Activated naive CD4-positive, alpha-beta T cell treated with anti-CD3 and anti-CD28 coated beads, Interleukin-2, amount 50 U/mL, for 72 hours (primary cell): ENCODE data around the gene CD81. TPM values are rescaled to one million over a fixed set of nuclear protein-coding genes. Genes with fewer than 3 reads are reported as not detected.

Source experiments
- ATAC-seq, 2 donors: fragments of 150-1000 bp; cut with Tn5 transposase; 2 replicates each; pipeline ENCODE4 v1.10.0; 2021; ENCODE audit warnings: mild to moderate bottlenecking in 2 of 2, moderate library complexity in 2 of 2
- DNase-seq, 2 donors: peaks; one replicate each; pipeline ENCODE4 v3.0.0; 2021 to 2022; ENCODE audit warnings: low spot score in 2 of 2
- H3K27ac Mint-ChIP-seq, 2 donors: one replicate each; pipeline ENCODE4 v1.8.0; 2022; ENCODE audit warnings: mild to moderate bottlenecking in 2 of 2, mixed read lengths in 2 of 2
- H3K36me3 Mint-ChIP-seq, 2 donors: one replicate each; pipeline ENCODE4 v1.8.0; 2022; ENCODE audit warnings: mixed read lengths in 2 of 2
- H3K9me3 Mint-ChIP-seq, 2 donors: one replicate each; pipeline ENCODE4 v1.8.0; 2022; ENCODE audit warnings: mixed read lengths in 2 of 2
- total RNA-seq, 2 donors: library from RNA; stranded (reverse); gene quantifications; one replicate each; pipeline ENCODE4 v1.2.3, GENCODE V29; 2022

Gene CD81
- total RNA-seq, 2 donors from 2014 or later: 107 to 142 TPM

DNA sequence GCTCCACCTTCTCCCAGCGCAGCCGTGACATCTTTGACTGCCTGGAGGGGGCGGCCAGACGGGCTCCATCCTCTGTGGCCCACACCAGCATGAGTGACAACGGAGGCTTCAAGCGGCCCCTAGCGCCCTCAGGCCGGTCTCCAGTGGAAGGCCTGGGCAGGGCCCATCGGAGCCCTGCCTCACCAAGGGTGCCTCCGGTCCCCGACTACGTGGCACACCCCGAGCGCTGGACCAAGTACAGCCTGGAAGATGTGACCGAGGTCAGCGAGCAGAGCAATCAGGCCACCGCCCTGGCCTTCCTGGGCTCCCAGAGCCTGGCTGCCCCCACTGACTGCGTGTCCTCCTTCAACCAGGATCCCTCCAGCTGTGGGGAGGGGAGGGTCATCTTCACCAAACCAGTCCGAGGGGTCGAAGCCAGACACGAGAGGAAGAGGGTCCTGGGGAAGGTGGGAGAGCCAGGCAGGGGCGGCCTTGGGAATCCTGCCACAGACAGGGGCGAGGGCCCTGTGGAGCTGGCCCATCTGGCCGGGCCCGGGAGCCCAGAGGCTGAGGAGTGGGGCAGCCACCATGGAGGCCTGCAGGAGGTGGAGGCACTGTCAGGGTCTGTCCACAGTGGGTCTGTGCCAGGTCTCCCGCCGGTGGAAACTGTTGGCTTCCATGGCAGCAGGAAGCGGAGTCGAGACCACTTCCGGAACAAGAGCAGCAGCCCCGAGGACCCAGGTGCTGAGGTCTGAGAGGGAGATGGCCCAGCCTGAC, 26.0 kb downstream of the CD81 start:
- DNase-seq (no peak), ATAC-seq (no peak)
- Mint-ChIP-seq H3K9me3 (no peaks in the 10 kb centered on the region), H3K36me3 (peaks cover 0 to 13% of the 10 kb centered on the region in 2 donors), H3K27ac (no peak overlapping the region)

DNA sequence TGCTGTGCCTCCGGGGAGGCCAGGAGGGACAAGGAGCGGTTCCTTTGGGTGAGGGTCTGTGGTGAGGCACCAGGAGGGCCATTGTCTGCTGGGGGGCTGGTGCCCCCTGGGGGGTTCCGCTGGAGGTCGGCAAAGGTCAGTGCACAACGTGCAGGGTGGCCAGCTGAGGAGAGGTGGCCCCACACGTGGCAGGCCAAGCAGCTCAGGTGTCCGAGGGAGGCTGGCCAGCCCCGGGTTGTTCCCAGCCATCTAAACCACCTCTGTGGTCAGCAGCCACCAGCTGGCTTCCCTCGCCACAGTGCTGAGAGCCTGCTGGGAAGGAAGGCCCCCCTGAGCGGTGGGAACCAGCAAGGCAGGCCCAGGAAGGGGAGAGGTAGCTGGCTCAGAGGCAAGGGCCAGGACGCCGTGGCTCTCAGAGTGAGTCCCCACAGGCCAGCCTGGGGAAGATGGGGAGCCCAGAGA, 27.7 kb downstream of the CD81 start:
- DNase-seq: no peak
- H3K9me3 Mint-ChIP-seq: no peaks in the 10 kb centered on the region
- peaks cover 0 to 13% of the 10 kb centered on the region in 2 donors for H3K36me3 Mint-ChIP-seq
- peak overlapping the region; percentile 50 to 75 for H3K27ac Mint-ChIP-seq
- no peak for ATAC-seq

DNA sequence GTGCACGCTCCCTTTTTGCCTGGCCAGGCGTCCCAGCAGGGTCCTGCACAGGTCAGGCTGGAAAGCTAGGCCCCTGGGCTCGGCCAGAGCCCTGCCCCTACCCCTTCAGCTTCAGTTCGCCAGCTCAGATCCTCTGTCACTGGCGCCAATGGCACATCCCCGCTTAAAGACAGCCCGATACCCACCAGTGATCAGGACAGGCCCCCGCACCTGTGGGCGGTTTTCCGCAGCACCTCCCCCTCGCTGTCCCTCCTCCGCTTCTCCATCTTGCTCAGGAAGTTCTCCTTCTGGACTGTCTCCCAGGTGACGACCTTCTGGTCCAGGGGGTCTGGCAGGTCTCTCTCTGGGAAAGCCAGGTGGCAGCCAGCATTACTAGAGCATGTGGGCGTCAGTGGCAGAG, 29.3 kb downstream of the CD81 start:
- H3K27ac Mint-ChIP-seq: peak overlapping the region; percentile 10 to 75
- DNase-seq (no peak), ATAC-seq (no peak)
- peaks cover 0 to 7% of the 10 kb centered on the region in 2 donors for H3K36me3 Mint-ChIP-seq
- no peaks in the 10 kb centered on the region for H3K9me3 Mint-ChIP-seq

DNA sequence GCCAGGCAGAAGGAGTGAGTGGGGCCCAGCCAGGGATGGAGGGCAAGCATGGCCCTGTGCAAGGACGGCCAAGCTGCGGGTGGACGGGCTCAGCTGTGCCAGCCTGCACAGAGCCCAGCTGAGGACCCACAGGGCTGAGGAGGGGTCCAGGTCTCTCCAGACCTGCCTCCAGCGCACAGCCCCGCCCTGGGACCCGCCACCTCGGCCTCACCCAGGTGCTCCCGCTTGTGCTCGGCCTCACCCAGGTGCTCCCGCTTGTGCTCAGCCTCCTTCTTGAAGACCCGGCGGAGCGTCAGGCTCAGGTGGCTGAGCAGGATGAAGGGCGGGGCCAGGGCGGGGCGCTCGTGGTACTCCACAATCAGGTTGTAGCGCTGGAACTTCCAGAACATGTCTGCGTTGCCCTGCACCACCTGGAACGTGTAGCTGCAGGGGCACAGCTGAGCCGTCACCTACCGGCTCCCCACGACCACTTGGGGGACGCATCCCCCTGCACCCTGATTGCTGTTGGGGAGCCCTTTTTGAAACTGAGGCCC, 29.8 kb downstream of the CD81 start:
- no peak for DNase-seq
- Mint-ChIP-seq H3K9me3 (no peaks in the 10 kb centered on the region), H3K27ac (peak overlapping the region in 1 of 2 donors; percentile 75), H3K36me3 (peaks cover 0 to 7% of the 10 kb centered on the region in 2 donors)
- ATAC-seq: no peak

DNA sequence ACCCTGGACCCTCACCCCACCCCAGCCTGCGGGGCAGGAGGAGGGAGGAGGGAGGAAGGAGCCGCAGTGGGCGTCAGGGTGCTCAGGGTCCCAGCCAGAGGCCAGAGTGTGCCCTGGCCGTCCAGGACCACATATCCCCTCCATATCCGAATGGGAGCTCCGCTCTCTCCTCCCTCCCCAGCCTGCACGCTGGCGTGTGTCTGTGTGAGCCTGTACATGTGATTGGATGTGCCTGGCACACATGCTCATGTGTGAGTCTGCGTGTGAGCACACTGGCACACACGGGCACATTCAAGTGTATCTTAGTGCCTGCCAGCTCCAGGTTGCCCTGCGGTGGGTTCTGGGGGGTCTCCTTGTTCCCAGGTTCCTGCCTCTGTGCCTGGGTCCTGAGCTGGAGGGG, 31.6 kb downstream of the CD81 start:
- H3K27ac Mint-ChIP-seq: no peak overlapping the region
- no peaks in the 10 kb centered on the region for H3K36me3 Mint-ChIP-seq
- no peak for ATAC-seq
- DNase-seq: no peak
- no peaks in the 10 kb centered on the region for H3K9me3 Mint-ChIP-seq

DNA sequence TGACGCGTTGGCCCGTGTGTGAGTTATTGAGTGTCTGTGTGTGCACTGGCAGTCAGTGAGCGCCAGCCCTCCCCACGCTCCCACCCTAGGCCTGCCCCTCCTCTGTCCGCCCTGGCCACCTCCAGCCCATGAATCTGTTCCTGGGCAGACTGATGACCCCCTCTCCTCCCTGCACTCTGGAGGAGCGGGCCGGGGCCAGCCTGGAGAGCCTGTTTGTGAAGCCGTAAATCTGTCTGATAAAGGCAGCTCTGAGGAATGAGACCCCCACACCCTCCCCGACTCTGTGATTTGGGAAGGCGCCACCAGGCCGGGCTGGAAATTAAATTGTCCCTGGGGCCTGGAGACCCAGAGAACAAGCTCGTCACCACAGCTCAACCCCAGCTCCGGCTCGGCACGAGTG, 32.0 kb downstream of the CD81 start:
- Mint-ChIP-seq H3K27ac (no peak overlapping the region), H3K36me3 (no peaks in the 10 kb centered on the region), H3K9me3 (no peaks in the 10 kb centered on the region)
- ATAC-seq (no peak), DNase-seq (no peak)

DNA sequence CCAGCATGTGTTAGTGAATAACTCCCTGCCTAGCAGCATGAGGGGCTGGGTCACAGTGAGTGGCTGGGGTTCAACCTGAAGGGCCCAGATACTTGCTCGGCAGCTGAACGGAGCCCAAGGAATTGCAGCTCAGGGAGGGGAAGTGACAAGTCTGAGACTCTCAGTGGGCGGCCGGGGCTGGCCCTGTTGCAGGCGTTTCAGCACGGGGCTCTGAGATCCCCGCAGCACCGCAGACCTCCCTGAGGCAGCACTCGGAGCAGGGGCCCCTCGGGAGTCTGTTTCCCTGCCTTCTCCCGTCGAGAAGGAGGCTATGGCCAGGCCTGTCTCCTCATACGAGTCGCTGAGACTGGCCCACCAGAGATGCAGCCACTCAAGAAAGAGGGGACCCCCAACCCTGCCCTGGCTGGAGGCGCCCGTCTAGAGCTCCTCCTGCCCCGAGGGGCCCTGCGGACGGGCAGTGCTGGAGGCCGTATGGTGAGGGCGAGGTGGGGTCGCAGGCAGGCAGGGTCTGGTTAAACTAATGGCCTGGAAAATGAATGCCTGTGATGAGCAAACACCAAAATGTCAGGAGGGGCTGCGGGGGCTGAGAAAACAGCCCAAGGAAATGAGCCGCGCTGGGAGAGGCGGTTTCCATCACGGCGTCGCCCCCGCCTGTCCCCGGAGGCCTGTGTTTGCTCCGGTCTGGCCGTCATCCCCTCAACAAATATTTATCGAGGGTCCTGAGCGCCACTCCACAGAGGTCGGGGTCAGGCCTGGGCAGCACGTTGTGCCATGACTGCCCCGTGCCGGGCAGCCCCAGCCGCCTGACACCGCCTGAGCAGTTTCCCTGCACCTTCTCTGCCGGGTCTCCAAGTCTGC, 32.7 kb downstream of the CD81 start:
- no peak overlapping the region for H3K27ac Mint-ChIP-seq
- no peaks in the 10 kb centered on the region for H3K36me3 Mint-ChIP-seq
- ATAC-seq (no peak), DNase-seq (no peak)
- no peaks in the 10 kb centered on the region for H3K9me3 Mint-ChIP-seq

DNA sequence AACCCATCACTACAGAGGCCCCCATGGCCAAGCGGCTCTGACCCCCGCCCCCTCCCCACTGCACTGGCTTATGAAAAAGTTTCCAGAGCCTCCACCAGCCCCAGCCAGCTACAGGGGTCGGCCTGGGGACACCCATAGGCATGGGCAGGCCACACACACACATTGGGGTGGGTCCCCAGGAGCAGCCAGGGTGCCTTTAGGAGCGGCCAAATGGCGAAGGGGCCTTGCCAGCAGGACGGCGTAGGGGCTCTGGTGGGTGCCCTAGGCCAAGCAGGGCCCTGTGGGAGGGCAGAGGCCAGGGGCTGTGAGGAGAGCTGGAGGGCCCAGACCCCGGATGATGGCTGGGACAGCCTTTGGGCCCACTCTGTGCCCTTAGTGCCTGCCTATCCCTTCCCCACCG, 33.5 kb downstream of the CD81 start:
- H3K36me3 Mint-ChIP-seq: no peaks in the 10 kb centered on the region
- DNase-seq (no peak), ATAC-seq (no peak)
- no peaks in the 10 kb centered on the region for H3K9me3 Mint-ChIP-seq
- H3K27ac Mint-ChIP-seq: no peak overlapping the region

DNA sequence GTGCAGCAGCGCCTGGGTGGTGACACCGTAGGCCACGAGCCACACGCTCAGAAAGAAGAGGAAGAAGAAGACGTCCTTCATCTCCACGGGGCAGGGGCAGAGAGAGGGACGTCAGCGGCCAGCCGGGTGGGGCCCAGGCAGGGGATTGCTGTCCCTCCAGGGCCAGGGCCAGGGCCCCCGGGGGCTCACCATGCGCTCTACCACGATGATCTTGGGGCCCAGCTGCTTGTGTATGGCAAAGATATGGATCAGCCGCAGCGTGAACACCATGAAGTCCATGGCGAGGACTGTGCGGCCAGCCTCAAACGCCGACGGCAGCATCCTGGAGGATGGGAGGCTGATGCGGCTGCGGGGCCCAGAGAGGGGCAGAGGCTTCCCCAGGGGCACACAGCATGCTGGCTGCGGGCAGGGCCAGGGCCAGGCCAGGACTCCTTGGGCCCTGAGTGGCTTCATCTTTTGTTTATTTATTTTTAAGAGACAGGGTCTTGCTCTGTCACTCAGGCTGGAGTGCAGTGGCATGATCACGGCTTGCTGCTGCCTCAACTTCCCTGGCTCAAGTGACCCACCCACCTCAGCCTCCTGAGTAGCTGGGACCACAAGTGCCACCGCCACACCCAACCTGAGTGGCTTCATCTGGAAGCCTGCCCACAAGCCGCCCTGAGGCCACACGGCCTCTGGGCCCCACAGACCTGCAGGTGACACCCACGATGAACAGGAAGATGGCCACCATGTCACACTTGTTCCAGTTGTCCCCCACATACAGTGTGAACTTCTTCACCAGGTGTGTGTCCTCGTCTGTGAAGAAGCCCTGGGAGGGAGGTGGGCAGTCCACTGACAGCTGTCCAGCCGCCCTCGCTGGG, 34.6 kb downstream of the CD81 start:
- no peaks in the 10 kb centered on the region for H3K36me3 Mint-ChIP-seq
- no peak for ATAC-seq
- H3K27ac Mint-ChIP-seq: no peak overlapping the region
- no peaks in the 10 kb centered on the region for H3K9me3 Mint-ChIP-seq
- no peak for DNase-seq

DNA sequence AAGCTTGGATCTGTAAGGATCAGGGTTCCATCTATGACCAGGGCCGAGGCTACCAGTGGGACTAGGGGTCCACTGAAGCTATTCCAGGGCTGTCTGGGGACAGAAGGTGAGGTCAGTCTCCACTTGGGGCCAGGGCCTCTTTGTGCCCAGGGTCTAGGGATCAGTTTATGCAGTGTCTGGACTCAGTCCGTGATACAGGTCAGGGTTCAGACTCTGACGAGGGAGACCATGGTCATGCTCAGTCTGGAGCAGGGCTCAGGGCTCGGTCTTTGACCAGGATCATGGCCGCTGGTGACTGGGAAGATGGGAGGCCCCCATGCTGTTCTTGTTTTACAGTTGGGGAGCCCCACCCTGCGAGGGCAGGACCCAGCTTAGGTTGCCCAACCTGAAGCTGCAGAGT, 35.2 kb downstream of the CD81 start:
- Mint-ChIP-seq H3K36me3 (no peaks in the 10 kb centered on the region), H3K9me3 (no peaks in the 10 kb centered on the region), H3K27ac (no peak overlapping the region)
- no peak for DNase-seq
- ATAC-seq: no peak

DNA sequence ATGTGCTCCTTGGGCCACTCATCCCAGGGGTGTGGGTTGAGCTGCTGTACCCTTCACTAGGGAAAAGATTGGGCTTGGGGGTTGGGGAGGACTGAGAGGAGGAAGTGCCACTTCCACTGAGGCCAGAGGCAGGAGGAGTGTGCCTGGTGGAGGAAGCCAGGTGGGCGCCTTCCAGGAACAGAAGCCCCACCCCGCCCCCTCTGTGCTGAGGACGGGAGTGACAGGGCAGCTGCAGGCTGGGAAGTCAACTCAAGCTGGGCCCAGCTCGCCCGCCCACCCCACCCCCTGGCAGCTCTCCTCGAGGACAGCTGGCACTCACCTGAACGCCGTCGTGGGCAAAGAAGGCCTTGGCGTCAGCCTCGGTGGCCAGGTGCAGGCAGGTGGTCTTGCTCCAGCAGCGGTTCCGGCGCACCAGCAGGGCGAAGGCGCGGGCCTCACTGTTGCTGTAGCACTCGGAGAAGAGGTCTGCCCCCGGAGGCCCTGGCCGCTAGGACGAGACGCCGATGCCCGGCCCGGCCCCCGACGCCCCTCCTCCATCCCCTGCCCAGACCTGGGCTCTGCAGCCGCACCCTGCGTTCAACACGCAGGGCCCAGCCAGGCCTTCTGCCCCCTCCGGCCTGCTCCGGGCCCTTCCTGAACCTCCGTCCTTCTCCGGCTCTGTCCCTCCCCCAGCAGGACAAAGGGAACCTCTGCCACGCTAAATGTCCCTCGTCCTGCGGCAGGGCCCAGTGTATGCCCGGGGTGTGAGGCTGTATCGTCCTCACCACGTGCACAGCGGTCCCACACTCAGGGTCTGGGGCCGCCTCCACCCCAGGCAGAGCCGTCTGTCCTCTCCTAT, 36.9 kb downstream of the CD81 start:
- ATAC-seq (no peak), DNase-seq (no peak)
- Mint-ChIP-seq H3K36me3 (no peaks in the 10 kb centered on the region), H3K27ac (no peak overlapping the region), H3K9me3 (no peaks in the 10 kb centered on the region)

DNA sequence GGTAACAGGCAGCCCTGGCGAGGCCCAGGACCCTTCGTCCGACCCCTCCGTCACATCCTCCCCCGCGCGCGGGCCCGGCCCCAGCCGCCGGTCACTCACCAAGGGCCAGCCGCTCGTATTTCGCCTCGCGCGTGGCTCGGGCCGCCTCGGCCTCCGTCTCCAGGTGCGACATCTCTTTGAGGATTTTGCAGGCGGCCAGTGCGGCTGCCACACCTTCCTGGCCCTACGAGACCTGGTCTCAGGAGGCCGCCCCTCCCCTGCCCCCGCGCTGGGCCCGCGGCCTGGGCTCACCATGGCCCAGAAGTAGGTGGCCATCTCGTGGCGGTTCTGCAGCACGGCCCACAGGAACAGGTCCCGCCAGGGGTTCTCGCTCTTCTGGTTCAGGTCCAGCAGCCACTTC, 37.5 kb downstream of the CD81 start:
- Mint-ChIP-seq H3K9me3 (no peaks in the 10 kb centered on the region), H3K27ac (no peak overlapping the region), H3K36me3 (no peaks in the 10 kb centered on the region)
- DNase-seq (no peak), ATAC-seq (no peak)

DNA sequence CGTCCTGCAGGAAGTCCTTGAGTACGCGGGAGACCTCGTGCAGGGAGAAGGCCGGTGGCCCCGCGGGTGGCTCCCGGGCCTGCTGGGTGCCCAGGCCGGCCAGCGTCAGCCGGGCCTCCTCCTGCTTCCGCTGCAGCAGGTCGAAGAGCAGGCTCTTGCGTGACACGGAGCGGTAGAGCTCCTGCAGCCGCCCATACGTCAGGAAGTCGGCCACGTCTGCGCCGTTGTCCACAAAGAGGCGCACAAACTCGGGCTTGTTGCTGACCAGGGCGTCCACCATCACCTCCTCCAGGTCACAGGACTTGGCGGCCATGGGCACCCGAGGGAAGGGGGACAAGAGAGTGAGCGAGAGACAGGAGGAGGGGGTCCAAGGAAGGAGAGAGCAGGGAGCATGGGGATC, 38.1 kb downstream of the CD81 start:
- no peak for ATAC-seq
- no peak for DNase-seq
- Mint-ChIP-seq H3K27ac (no peak overlapping the region), H3K9me3 (no peaks in the 10 kb centered on the region), H3K36me3 (no peaks in the 10 kb centered on the region)

DNA sequence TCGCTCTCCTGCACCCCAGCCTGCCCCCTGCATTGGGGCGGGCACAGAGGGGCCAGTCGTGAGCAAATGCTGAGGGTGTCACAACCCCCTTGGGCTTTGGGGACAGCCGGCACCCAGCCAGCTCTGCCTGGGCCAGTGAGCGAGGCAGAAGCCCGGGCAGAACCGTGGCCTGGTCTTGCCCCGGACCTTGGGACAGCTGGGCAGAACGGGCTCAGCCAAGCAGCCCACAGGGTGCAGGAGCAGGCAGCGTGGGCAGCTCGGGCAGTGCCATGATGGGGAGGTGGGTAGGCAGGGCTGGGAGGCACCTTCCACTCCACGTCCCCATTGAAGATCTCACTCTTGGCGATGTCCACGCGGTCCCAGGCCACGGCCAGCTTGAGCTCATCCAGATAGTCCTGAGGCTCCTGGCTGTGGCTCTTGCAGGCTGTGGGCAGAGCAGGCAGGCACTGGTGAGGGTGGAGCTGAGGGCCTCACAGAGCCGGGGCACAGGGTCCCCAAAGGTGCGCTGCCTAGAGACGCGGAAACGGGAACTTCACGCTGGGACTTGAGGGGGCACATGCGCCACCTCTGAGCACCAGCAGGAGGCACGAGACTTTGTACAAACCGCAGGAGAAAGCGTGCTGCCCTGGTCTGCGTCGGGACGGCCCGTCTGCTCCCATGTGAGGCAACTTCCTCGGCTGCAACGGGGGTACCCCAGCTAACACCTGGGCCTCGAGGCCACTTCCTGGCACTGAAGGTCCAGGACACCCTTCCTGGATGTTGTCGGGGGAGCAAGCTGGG, 38.7 kb downstream of the CD81 start:
- Mint-ChIP-seq H3K9me3 (no peaks in the 10 kb centered on the region), H3K27ac (no peak overlapping the region), H3K36me3 (no peaks in the 10 kb centered on the region)
- DNase-seq (no peak), ATAC-seq (no peak)

DNA sequence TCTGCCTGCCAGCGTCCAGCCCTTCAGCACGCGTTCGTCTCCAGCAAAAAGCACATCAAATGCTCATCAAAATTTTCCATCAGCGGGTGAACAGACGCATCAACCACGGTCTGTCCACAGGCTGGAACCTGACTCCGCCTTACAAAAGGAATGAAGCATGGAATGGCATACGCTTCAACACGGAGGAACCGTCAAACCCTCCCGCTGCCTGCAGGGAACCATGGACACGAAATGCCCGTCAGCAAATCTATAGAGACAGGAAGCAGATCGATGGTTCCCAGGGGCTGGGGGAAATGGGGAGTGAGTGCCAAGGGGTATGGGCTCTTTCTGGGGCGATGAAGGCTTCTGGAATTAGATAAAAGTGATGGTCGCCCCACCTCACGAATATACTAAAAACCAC, 39.7 kb downstream of the CD81 start:
- H3K9me3 Mint-ChIP-seq: no peaks in the 10 kb centered on the region

More for the DNA sequence above, 39.7 kb downstream of the CD81 start:
- Mint-ChIP-seq H3K36me3 (no peaks in the 10 kb centered on the region), H3K27ac (no peak overlapping the region)
- DNase-seq (no peak), ATAC-seq (no peak)
